ENCODE measurements around the gene SGSH.
A peak's percentile ranks its signal among the peaks of the same experiment; 100 is the strongest.
"Not testable (repeated sequence)": the region's sequence is repeated elsewhere in the genome, so short reads cannot be mapped to it uniquely, and the experiment has no call there.

The SGSH gene

GRCh38 chr17:80209765-80210164 is 10.4 kb downstream of the SGSH start:
- DNase-seq: no peak

GRCh38 chr17:80208050-80208449 is 12.1 kb downstream of the SGSH start:
- DNase-seq: no peak

GRCh38 chr17:80205811-80206210 is 14.3 kb downstream of the SGSH start:
- DNase-seq: no peak

- DNase-seq: no peak
These were observed 15.3 kb downstream of the SGSH start for GRCh38 chr17:80204626-80205468.

GRCh38 chr17:80203471-80203963 is 16.6 kb downstream of the SGSH start:
- no peak for DNase-seq

- no peak for DNase-seq
These were observed 17.9 kb downstream of the SGSH start for GRCh38 chr17:80202197-80202596.

GRCh38 chr17:80201446-80201845 is 18.7 kb downstream of the SGSH start:
- DNase-seq: no peak

- not testable (repeated sequence) for DNase-seq
These were observed 20.8 kb downstream of the SGSH start for GRCh38 chr17:80199295-80199694.

- no peak for DNase-seq
These were observed 21.9 kb downstream of the SGSH start for GRCh38 chr17:80198144-80198661.

- DNase-seq: no peak
These were observed 23.5 kb downstream of the SGSH start for GRCh38 chr17:80196652-80197051.

GRCh38 chr17:80195671-80196529 is 24.2 kb downstream of the SGSH start:
- DNase-seq: peak; percentile 50

- no peak for DNase-seq
These were observed 25.0 kb downstream of the SGSH start for GRCh38 chr17:80195141-80195540.

- DNase-seq: no peak
These were observed 28.1 kb downstream of the SGSH start for GRCh38 chr17:80191865-80192661.

- DNase-seq: no peak
These were observed 28.9 kb downstream of the SGSH start for GRCh38 chr17:80191192-80191591.

- DNase-seq: no peak
These were observed 29.4 kb downstream of the SGSH start for GRCh38 chr17:80190716-80191115.

GRCh38 chr17:80189611-80190010 is 30.5 kb downstream of the SGSH start:
- no peak for DNase-seq

- DNase-seq: no peak
These were observed 32.6 kb downstream of the SGSH start for GRCh38 chr17:80187515-80187941.

- no peak for DNase-seq
These were observed 33.0 kb downstream of the SGSH start for GRCh38 chr17:80187090-80187489.

- DNase-seq: no peak
These were observed 34.2 kb downstream of the SGSH start for GRCh38 chr17:80185968-80186367.

- no peak for DNase-seq
These were observed 35.8 kb downstream of the SGSH start for GRCh38 chr17:80184423-80184714.

GRCh38 chr17:80183581-80184422 is 36.3 kb downstream of the SGSH start:
- no peak for DNase-seq

GRCh38 chr17:80182845-80183223 is 37.3 kb downstream of the SGSH start:
- no peak for DNase-seq
